GM18867 (cell line): Measurements from ENCODE around the gene FLRT2.

ENCODE experiments used
- ATAC-seq: cut with Tn5 transposase; IDR thresholded peaks from one replicate; pipeline ENCODE4 v1.9.1; 2021; ENCODE audit warnings: mild to moderate bottlenecking, moderate library complexity; ENCODE audit not compliant: unreplicated experiment

FLRT2 gene

GRCh38 chr14:85556267-85556666 is 26.3 kb downstream of the FLRT2 start:
- ATAC-seq = no peak

- ATAC-seq = no peak
Observed at GRCh38 chr14:85558505-85558904, 28.6 kb downstream of the FLRT2 start.

GRCh38 chr14:85562630-85563029 is 32.7 kb downstream of the FLRT2 start:
- no peak for ATAC-seq

GRCh38 chr14:85564841-85565527 is 35.0 kb downstream of the FLRT2 start:
- ATAC-seq = no peak

- no peak for ATAC-seq
Observed at GRCh38 chr14:85565862-85566296, 35.9 kb downstream of the FLRT2 start.

GRCh38 chr14:85566603-85567002 is 36.7 kb downstream of the FLRT2 start:
- no peak for ATAC-seq

- ATAC-seq = no peak
Observed at GRCh38 chr14:85572011-85572410, 42.1 kb downstream of the FLRT2 start.

GRCh38 chr14:85572845-85573244 is 42.9 kb downstream of the FLRT2 start:
- no peak for ATAC-seq

GRCh38 chr14:85573406-85573805 is 43.5 kb downstream of the FLRT2 start:
- no peak for ATAC-seq

- ATAC-seq = no peak
Observed at GRCh38 chr14:85574853-85575616, 45.1 kb downstream of the FLRT2 start.

- ATAC-seq = no peak
Observed at GRCh38 chr14:85575617-85575898, 45.6 kb downstream of the FLRT2 start.

GRCh38 chr14:85576218-85576617 is 46.3 kb downstream of the FLRT2 start:
- ATAC-seq = no peak

GRCh38 chr14:85576848-85577542 is 47.1 kb downstream of the FLRT2 start:
- ATAC-seq = no peak

- ATAC-seq = no peak
Observed at GRCh38 chr14:85577543-85578114, 47.7 kb downstream of the FLRT2 start.

GRCh38 chr14:85578357-85578756 is 48.4 kb downstream of the FLRT2 start:
- ATAC-seq = no peak

GRCh38 chr14:85578930-85579329 is 49.0 kb downstream of the FLRT2 start:
- no peak for ATAC-seq

- ATAC-seq = no peak
Observed at GRCh38 chr14:85579942-85580341, 50.0 kb downstream of the FLRT2 start.

- no peak for ATAC-seq
Observed at GRCh38 chr14:85580536-85581140, 50.7 kb downstream of the FLRT2 start.

GRCh38 chr14:85581691-85582090 is 51.7 kb downstream of the FLRT2 start:
- ATAC-seq = no peak

- ATAC-seq = no peak
Observed at GRCh38 chr14:85583380-85583779, 53.4 kb downstream of the FLRT2 start.

- ATAC-seq = no peak
Observed at GRCh38 chr14:85584481-85584880, 54.5 kb downstream of the FLRT2 start.
